PC-3 (cell line): ENCODE results near the gene PAM16.

ENCODE experiments used
- EZH2 ChIP-seq: fragments of 300-600 bp; sonication (generic); IDR thresholded peaks from one replicate; pipeline ENCODE4 v1.6.1; 2017; ENCODE audit warnings: antibody characterized with exemption, mild to moderate bottlenecking, low read length; ENCODE audit not compliant: unreplicated experiment
- EZH2phosphoT487 ChIP-seq: fragments of 300-600 bp; sonication (generic); IDR thresholded peaks from 2 replicates; pipeline ENCODE4 v1.6.1; 2018; ENCODE audit warnings: mild to moderate bottlenecking, antibody characterized with exemption, low read length, borderline replicate concordance
- TF ChIP-seq, protein P1 (sequence below): fragments of 300-600 bp; sonication (generic); conservative IDR thresholded peaks from 2 replicates; pipeline ENCODE4 v1.5.1; 2017; ENCODE audit warnings: antibody characterized with exemption, low read depth, mild to moderate bottlenecking, low read length

DNA sequence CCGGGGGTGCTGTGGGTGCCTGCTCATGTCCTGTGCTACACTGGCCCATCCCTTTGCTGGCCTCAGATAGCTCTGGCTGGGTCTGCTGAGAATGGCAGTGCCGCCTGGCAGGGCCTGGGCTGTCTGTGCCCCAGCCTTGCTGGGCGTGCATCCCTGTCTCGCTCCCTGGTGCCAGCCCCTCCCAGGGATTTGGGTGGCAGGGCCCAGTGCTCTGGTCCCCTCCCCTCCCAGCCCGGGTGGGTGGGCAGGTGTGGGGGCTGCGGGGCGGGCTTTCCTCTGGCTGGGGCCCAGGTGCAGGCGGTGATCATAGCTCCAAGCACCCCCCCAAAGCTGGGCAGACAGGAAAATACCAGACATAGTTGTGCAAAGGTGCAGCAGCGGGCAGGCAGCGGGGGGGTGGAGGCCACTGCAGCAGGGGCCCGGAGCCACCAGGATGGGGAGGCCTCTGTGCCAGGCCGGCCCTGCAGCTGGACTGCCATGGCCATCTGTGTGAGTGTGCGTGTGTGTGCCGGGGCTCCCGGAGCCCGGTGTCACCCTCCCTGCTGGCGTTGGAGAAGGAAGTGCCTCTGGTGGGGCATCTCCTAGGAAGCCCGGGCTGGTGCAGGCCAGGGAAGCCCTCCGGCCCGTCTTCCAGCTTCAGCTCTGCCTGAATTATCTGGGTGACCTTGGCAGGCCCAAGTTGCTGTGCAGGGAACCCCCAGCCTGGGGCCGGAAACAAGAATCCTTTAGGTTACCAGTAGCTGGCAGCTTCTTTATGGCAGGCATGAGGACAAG is 27.9 kb downstream of the PAM16 start:
- TF ChIP-seq, protein P1, sequence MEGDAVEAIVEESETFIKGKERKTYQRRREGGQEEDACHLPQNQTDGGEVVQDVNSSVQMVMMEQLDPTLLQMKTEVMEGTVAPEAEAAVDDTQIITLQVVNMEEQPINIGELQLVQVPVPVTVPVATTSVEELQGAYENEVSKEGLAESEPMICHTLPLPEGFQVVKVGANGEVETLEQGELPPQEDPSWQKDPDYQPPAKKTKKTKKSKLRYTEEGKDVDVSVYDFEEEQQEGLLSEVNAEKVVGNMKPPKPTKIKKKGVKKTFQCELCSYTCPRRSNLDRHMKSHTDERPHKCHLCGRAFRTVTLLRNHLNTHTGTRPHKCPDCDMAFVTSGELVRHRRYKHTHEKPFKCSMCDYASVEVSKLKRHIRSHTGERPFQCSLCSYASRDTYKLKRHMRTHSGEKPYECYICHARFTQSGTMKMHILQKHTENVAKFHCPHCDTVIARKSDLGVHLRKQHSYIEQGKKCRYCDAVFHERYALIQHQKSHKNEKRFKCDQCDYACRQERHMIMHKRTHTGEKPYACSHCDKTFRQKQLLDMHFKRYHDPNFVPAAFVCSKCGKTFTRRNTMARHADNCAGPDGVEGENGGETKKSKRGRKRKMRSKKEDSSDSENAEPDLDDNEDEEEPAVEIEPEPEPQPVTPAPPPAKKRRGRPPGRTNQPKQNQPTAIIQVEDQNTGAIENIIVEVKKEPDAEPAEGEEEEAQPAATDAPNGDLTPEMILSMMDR, result no peak
- no peak for TF ChIP-seq EZH2
- TF ChIP-seq EZH2phosphoT487, result no peak
